ENCODE data around the gene GUCY1B1.

GUCY1B1 gene

DNA sequence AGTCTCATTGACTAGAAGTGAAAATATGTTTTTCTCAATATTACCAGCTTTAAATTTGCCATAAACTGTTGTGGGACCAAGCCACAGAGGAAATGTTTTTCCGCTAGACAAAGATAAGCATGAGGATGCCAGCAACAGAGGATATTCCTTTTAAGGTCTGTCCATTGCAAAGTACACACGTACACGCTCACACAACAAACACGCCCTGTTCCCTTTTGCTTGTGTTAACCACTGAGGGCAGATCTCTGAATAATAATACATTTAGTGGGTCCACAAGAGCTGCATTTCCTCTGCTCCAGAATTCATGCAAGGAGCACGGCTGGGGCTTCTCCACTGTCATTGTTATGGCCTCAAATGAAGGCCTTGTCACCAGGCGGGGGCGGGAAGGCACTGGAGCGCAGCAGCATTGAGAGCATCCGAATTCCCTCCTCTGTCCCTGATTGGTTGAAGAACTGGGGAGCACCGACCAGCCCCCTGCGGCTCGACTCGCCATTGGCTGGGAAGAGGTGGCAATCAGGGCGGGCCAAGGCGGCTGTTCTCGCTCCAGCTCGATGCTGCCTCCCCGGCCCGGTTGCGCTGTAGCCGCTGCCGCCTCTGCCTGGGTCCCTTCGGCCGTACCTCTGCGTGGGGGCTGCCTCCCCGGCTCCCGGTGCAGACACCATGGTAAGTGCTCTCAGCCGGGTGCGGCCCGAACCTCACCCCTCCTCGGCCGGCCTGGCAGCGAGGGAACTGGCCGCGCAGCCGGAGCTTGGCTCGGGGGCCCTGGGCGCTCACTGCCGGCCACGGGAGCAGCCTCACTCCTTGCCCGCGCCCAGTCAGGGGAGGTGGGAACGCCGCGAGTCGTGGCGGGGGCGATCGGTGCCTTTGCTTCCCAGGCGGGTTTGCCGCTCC lies at the start of gene GUCY1B1:
GUCY1B1 (plus strand) TSS at position 541 of the 891 bp plus-strand sequence; CDS start at position 661, 120 bp downstream.
- TF ChIP-seq, protein P1, sequence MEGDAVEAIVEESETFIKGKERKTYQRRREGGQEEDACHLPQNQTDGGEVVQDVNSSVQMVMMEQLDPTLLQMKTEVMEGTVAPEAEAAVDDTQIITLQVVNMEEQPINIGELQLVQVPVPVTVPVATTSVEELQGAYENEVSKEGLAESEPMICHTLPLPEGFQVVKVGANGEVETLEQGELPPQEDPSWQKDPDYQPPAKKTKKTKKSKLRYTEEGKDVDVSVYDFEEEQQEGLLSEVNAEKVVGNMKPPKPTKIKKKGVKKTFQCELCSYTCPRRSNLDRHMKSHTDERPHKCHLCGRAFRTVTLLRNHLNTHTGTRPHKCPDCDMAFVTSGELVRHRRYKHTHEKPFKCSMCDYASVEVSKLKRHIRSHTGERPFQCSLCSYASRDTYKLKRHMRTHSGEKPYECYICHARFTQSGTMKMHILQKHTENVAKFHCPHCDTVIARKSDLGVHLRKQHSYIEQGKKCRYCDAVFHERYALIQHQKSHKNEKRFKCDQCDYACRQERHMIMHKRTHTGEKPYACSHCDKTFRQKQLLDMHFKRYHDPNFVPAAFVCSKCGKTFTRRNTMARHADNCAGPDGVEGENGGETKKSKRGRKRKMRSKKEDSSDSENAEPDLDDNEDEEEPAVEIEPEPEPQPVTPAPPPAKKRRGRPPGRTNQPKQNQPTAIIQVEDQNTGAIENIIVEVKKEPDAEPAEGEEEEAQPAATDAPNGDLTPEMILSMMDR (IDR thresholded peaks at IDR 0.05; ENCODE audit: low read depth, low read length, missing control alignments) = peak; percentile 35
- H3K4me3 ChIP-seq (ENCODE audit: low read depth, low read length) = peak within 1 kb of the TSS; percentile 66
- in situ Hi-C loops (cut with HindIII; ENCODE audit: low sequenced_read_pairs) = no loop called here

DNA sequence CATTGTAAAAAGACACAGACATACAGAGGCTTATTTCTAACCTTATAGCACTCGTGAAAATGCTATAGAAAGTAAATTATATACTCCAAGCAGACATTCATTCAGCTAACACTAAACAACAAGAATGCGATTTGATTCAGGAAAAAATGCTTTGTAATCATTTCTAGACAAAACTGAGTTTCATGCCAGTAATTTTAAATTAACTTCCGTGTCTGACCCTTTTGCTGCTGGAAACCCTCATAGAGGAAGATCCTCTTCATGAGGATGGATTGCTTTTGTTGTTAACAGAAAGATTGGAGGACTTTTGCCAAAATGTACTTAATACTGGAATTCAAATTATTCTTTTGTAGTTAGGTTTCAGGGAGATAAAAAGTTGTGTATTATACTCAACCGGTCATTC lies 48.9 kb upstream of the GUCY1B1 start:
- no peak overlapping the region for H3K4me3 ChIP-seq (ENCODE audit: low read depth, low read length)
- TF ChIP-seq, protein P1 (IDR thresholded peaks at IDR 0.05; ENCODE audit: low read depth, low read length, missing control alignments) = no peak
- no peak for DNase-seq (ENCODE audit: low read depth)
- in situ Hi-C loops (cut with HindIII; ENCODE audit: low sequenced_read_pairs) = no loop called here

More for the DNA sequence above, at the start of gene GUCY1B1:
- DNase-seq (ENCODE audit: low read depth) = peak; percentile 85

DNA sequence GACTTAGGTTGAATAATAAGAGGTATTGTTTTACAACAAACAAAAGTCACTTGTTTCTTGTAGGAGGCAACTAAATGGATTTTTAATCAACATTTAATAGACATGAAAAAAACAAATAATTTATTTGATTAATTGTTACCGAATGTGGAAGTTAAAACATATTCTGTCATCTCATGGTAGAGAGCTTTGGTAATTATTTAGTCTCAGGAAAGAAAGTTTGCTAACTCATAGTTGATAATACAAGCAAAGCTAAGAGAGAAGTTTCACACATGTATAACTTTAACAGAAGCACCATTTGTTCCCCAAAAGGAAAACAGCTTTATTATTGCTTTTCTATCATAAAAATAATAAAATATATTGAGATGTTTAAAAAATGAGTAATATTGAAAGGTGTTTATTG lies 47.3 kb upstream of the GUCY1B1 start:
- in situ Hi-C loops (cut with HindIII; ENCODE audit: low sequenced_read_pairs) = no loop called here
- DNase-seq (ENCODE audit: low read depth) = no peak
- H3K4me3 ChIP-seq (ENCODE audit: low read depth, low read length) = no peak overlapping the region

DNA sequence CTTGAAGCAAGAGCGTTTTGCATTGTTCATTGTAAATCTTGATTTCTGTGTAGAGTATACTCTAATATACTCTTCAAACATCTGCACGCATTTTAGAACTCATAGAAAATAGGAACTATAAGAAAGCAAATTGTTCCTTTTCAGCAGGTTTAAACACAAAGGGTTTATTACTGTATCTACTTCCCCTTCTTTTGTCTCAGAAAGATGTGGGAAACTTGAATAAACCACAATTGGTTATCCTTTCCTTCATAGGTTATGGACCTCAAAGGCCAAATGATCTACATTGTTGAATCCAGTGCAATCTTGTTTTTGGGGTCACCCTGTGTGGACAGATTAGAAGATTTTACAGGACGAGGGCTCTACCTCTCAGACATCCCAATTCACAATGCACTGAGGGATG lies 46.0 kb upstream of the GUCY1B1 start:
- no peak overlapping the region for H3K4me3 ChIP-seq (ENCODE audit: low read depth, low read length)
- in situ Hi-C loops (cut with HindIII; ENCODE audit: low sequenced_read_pairs) = no loop called here
- TF ChIP-seq, protein P1 (IDR thresholded peaks at IDR 0.05; ENCODE audit: low read depth, low read length, missing control alignments) = no peak
- no peak for DNase-seq (ENCODE audit: low read depth)

More for the DNA sequence above, 47.3 kb upstream of the GUCY1B1 start:
- TF ChIP-seq, protein P1 (IDR thresholded peaks at IDR 0.05; ENCODE audit: low read depth, low read length, missing control alignments) = no peak

DNA sequence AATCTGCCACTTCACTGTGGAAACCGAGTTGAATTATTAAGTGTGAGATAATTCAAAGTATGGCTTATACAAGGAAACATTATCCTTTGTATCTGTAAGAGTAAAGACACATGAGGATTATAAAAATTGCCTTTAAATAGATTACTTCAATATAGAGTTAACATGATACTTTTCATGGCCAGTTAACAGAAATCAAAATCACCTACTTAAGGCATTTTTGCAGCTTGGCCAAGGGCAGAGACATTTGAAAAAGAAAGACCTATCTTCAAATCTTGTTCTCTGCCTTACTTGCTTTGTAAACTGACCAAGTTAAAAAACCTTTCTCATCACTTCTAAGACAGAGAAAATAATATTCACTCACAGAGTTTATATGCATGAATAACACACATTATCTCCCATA lies 44.9 kb upstream of the GUCY1B1 start:
- in situ Hi-C loops (cut with HindIII; ENCODE audit: low sequenced_read_pairs) = no loop called here
- H3K4me3 ChIP-seq (ENCODE audit: low read depth, low read length) = no peak overlapping the region
- DNase-seq (ENCODE audit: low read depth) = no peak
- TF ChIP-seq, protein P1 (IDR thresholded peaks at IDR 0.05; ENCODE audit: low read depth, low read length, missing control alignments) = no peak

DNA sequence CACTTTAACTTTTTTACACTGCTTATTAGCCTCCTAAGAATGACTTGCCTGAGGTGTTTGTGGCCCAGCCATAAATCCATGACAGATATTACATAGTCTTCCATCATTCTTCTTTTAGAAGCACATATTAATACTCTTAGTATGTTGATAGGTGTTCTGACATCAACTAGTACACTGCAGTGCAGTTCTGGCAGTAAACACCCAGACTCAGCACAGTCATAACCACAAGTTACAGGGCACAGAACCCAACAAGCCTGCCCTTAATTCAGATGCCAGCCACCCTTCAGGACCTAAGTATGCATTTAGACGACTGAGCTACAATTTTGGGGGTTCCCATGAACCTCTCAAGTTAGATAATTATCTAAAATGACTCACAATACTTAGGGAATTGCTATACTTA lies 36.5 kb upstream of the GUCY1B1 start:
- no peak overlapping the region for H3K4me3 ChIP-seq (ENCODE audit: low read depth, low read length)
- TF ChIP-seq, protein P1 (IDR thresholded peaks at IDR 0.05; ENCODE audit: low read depth, low read length, missing control alignments) = no peak
- in situ Hi-C loops (cut with HindIII; ENCODE audit: low sequenced_read_pairs) = no loop called here
- no peak for DNase-seq (ENCODE audit: low read depth)
